NCI-H774 (cell line): Measurements from ENCODE around the gene SUPT6H.
A peak's percentile ranks its signal among the peaks of the same experiment; 100 is the strongest.

Source experiments
- DNase-seq: peaks from one replicate; lab custom pipeline; 2025; lab: John Stamatoyannopoulos, UW

SUPT6H gene

GRCh38 chr17:28750178-28751047 lies 88.4 kb downstream of the SUPT6H start:
- DNase-seq: peak; percentile 87

- DNase-seq: no peak
These were observed 89.8 kb downstream of the SUPT6H start for GRCh38 chr17:28751600-28752366.
